SU-DHL-6 (cell line): Measurements from ENCODE around the gene NUP188.

Experiments used
- EZH2phosphoT487 ChIP-seq: fragments of 200-600 bp; sonication (generic), shearing (Covaris generic); conservative IDR thresholded peaks from 2 replicates; pipeline ENCODE4 v1.6.1; 2018; ENCODE audit warnings: mild to moderate bottlenecking, antibody characterized with exemption, low read length, moderate library complexity, mixed read lengths
- TF ChIP-seq, protein P1 (sequence below): fragments of 200-600 bp; sonication (generic); IDR thresholded peaks from one replicate; pipeline ENCODE4 v1.5.1; 2017; ENCODE audit warnings: antibody characterized with exemption, mild to moderate bottlenecking, low read length, moderate library complexity; ENCODE audit not compliant: insufficient read depth, poor library complexity, severe bottlenecking

DNA sequence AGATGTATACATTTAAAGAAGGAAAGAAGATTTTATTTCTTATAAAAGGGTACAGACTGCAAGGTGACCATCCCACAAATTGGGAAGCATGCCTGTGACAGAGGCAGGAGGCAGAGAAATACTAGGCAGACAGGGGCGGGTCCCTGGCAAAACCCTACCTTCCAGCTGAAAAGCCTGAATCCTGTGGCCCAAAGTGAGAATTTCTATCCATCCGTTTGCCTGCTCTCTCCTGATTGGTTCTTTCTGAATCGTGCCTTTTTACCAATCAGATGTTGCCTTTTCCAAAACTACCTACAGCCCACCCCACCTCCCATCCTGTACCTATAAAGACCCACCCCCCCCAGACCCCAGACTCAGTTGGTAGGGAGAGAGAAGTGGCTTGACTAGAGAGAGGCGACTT, 84.0 kb downstream of the NUP188 start:
- TF ChIP-seq, protein P1, sequence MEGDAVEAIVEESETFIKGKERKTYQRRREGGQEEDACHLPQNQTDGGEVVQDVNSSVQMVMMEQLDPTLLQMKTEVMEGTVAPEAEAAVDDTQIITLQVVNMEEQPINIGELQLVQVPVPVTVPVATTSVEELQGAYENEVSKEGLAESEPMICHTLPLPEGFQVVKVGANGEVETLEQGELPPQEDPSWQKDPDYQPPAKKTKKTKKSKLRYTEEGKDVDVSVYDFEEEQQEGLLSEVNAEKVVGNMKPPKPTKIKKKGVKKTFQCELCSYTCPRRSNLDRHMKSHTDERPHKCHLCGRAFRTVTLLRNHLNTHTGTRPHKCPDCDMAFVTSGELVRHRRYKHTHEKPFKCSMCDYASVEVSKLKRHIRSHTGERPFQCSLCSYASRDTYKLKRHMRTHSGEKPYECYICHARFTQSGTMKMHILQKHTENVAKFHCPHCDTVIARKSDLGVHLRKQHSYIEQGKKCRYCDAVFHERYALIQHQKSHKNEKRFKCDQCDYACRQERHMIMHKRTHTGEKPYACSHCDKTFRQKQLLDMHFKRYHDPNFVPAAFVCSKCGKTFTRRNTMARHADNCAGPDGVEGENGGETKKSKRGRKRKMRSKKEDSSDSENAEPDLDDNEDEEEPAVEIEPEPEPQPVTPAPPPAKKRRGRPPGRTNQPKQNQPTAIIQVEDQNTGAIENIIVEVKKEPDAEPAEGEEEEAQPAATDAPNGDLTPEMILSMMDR, result no peak
- TF ChIP-seq EZH2phosphoT487, result no peak
